Transverse colon (tissue), 3 donors: ENCODE results near the gene MBOAT7.

Experiments
- CTCF ChIP-seq, 5 experiments: fragments of 200-600 bp in 3 of 5; fragments of 450-650 bp in 2 of 5; sonication (generic) in 3 of 5; IDR thresholded peaks; 1 replicate in 2 of 5; 2 replicates in 3 of 5; pipeline ENCODE4 v1.5.1; 2016 to 2017; ENCODE audit warnings: antibody characterized with exemption in 5 of 5, inconsistent platforms in 3 of 5, mild to moderate bottlenecking in 2 of 5, moderate library complexity in 1 of 5
- EP300 ChIP-seq: sonication (generic); formaldehyde crosslinking; IDR thresholded peaks from one replicate; pipeline ENCODE4 v1.6.1; 2017; ENCODE audit warnings: antibody characterized with exemption, low read depth

GRCh38 chr19:54186351-54186750 is 3.0 kb downstream of the MBOAT7 start:
- TF ChIP-seq CTCF (IDR thresholded peaks at IDR 0.05), result no peak
- no peak for TF ChIP-seq EP300
